Occipital lobe (tissue), 2 donors: Measurements from ENCODE around the gene TAPT1. TPM values are rescaled to one million over a fixed set of nuclear protein-coding genes. Genes with fewer than 3 reads are reported as not detected.
"Not testable (repeated sequence)": the region's sequence is repeated elsewhere in the genome, so short reads cannot be mapped to it uniquely, and the experiment has no call there.

Source experiments
- DNase-seq: peaks from one replicate; lab custom pipeline; 2025; lab: John Stamatoyannopoulos, UW
- total RNA-seq: library from RNA; depleted of rRNA; stranded (reverse); fragments of >200 nt; gene quantifications from one replicate; pipeline ENCODE4 v1.2.3, GENCODE V29; 2014

Gene TAPT1
- total RNA-seq, 1 donor from 2014 or later = 62.7 TPM

- no peak for DNase-seq
Measured at GRCh38 chr4:16186986-16187385, 39.3 kb downstream of the TAPT1 start.

- DNase-seq = no peak
Measured at GRCh38 chr4:16183604-16184003, 42.7 kb downstream of the TAPT1 start.

DNA sequence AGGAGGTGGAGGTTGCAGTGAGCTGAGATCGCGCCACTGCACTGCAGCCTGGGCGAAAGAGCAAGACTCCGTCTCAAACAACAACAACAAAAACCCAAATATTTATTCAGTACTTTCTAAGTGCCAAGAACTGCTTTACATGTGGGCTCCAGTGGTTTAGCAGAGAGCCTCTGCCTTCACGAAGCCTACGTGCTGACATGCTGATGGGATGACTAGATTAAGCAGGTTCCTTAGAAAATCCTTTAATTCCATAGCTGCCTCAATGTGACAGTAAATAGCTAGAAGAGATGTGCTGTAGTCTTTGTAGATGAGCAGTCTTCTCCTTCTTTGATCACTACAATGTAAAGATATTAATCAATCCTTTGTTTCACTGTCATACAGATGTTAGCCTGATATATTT, 49.6 kb downstream of the TAPT1 start:
- no peak for DNase-seq

DNA sequence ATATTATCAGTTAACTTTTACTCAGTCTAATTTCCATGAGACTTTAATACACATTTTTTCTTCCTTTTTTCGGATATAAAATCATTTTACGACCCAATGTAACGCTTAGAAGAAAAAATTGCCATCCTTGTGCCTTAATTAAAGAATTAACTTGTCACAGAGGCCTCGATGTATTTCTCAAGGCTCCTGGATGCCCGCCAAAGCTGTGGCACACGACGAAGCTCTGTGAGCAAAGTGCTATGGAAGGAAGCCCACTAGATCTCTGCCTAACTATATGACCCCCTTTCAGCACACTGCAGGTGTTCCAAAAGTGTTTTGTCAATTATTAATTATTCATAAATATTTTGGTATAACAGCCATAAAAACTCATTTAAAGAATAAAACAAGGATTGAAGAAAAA, 54.4 kb downstream of the TAPT1 start:
- DNase-seq = no peak

DNA sequence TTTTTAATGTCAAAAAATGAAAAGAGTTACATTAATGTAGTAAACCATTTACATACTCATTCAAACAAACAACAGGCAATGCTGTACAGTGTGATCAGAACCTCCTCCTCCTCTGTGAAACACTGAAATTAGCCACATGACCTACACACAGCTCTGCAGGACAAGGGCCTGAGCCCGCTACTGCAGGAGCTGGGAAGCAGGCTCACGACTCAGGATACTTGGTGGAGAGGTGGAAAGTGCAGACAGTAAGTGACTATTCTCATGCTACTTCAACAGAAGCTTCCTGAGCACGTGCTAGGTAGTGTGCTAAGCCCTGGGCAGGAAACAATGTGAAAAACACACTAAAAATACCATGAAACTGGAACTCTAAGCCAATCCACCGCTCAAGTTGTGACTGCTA, 56.8 kb downstream of the TAPT1 start:
- no peak for DNase-seq

- no peak for DNase-seq
Measured at GRCh38 chr4:16168710-16169388, 57.4 kb downstream of the TAPT1 start.

GRCh38 chr4:16168144-16168543, 58.1 kb downstream of the TAPT1 start:
- DNase-seq = no peak

DNA sequence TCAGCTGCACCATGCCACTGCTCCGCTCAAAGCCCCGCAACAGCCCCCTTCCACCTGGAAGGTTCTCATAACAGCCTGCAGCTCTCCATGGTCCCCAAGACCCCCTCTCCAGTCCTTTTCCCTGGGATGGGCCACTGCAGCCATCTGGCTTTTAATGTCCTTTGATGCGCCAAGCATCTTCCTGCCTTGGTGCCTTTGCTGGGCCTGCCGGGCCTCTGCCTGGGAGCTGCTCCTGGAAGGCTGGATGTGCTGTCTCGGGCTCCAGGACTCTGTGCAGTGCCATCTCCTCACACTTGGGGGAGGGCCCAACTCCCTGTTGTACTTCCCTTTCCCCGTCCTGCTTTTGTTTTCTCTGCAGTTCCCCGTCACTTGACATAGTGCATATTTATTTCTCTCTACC, 60.3 kb downstream of the TAPT1 start:
- DNase-seq = no peak

DNA sequence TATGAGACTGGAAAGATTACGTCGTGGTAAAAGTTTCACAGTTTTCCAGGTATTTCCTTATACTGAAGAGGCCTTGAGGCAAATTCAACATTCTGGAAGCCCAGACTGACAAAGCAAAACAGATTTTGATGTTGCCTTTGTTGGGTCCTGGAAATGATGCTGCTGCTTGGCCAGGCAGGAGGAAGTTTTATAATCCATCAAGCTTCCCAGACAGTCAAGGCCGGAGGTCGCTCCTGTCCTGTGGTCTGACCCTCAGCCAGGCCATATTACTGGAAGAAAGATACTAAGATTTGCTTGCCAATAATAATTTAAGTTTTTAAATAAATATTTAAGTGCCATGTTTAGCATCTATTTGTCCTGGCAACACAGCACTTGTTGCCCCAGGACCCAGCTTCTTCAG, 63.4 kb downstream of the TAPT1 start:
- DNase-seq = no peak

- no peak for DNase-seq
Measured at GRCh38 chr4:16161851-16162408, 64.3 kb downstream of the TAPT1 start.

DNA sequence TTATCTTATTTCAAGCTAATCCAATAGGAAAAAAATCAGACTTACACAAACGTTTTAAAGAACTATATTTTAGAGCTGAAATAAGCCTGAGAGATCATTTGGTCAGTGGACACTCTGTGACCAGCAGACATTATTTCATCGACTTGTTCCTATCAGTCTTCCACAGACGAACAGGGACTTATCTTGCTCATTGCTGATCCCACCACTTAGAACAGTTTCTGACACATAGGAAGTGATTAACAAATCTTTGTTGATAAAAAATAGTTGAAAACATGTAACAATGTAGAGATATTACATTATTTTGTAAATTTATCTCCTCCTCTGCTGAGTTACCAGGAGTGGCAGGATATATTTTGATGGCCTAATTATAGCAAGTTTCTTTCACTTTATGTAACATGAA, 65.8 kb downstream of the TAPT1 start:
- DNase-seq = no peak

DNA sequence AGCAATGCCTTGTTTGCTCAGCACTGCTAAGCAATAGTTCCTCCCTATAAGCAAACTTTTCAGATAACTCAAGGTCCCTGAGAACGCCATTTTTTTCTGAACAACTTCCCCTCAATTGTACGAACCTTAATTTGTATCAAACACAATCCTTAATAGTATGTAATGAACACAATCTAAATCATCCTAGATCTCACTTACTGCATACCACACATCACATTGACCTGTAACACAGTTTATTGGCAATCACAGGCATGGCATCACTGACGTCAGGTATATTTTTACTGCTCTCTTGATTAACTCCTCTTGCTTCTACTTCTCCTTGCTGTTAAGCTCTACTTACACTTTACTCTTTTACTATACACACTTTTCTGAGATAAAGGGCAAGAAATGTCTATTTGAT, 67.0 kb downstream of the TAPT1 start:
- DNase-seq = no peak

GRCh38 chr4:16158504-16158852, 67.8 kb downstream of the TAPT1 start:
- DNase-seq = no peak

- DNase-seq = no peak
Measured at GRCh38 chr4:16157609-16158503, 68.4 kb downstream of the TAPT1 start.

GRCh38 chr4:16155528-16156169, 70.6 kb downstream of the TAPT1 start:
- no peak for DNase-seq

GRCh38 chr4:16154451-16154850, 71.8 kb downstream of the TAPT1 start:
- DNase-seq = no peak

- DNase-seq = no peak
Measured at GRCh38 chr4:16150716-16151115, 75.6 kb downstream of the TAPT1 start.

DNA sequence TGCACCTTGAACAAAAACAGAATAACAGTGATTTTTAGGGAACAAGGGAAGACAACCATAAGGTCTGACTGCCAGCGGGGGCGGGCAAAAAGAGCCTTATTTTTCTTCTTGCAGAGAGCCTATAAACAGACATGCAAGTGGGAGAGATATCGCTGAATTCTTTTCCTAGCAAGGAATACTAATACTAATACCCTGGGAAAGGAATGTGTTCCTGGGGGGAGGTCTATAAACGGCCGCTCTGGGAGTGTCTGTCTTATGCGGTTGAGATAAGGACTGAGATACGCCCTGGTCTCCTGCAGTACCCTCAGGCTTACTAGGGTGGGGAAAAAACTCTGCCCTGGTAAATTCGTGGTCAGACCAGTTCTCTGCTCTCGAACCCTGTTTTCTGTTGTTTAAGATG, 81.4 kb downstream of the TAPT1 start:
- not testable (repeated sequence) for DNase-seq

DNA sequence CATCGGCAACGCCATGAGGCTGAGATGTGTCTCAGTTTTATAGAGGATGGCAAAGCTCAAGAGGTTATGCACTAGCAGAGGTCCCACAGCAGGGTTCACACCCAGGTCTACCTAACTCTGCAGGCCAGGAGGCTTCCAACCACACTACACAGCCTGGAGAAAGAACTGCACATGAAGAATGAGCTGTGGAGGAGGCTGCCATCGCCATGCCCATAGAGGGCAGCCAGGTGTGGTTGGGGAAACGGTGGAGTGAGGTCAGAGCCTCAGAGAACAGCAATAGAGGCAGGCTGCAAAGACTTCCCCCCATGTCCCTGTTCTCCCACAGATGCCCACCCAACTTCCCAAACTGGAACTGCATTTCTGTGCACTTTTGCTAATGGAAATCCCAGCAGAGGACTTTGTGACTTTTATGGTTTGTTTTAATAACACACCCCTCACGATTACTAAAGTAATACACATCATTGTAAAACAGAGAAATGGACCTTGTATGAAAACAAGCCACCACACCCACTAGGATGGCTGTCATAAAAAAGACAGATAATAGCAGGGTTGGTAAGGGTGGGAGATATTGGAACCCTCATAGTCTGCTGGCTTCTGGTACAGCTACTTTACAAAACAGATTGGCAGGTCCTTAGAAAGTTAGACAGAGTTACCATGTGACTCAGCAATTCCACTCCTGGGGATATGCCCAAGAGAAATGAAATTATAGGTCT, 83.5 kb downstream of the TAPT1 start:
- no peak for DNase-seq

DNA sequence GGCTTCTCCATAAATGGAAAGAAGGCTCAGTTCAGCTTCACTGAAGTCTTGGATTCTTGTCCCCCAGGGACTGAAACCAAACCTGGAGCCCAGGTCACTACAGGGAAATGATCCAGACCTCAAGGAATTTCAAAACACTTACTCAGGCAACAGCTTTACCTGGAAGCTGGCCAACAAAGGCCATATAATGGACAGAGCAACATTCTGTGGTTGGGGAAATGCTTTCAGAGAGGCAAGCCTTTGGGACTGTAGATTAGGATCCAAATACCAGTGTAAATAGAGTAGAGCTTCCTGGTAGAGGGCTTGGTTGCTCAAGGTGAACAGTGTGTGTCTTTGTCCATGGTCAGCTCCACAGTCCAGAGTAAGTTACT, 85.4 kb downstream of the TAPT1 start:
- DNase-seq = no peak

GRCh38 chr4:16140231-16140878, 85.9 kb downstream of the TAPT1 start:
- DNase-seq = no peak
